Measurements from ENCODE around the gene ARRDC4. TPM values are rescaled to one million over a fixed set of nuclear protein-coding genes. Genes with fewer than 3 reads are reported as not detected.

Gene ARRDC4
- total RNA-seq, 4 donors from 2014 or later = 10.2 to 45.1 (median 25.0) TPM

- no peak overlapping the region for H3K27ac ChIP-seq
- no peak for TF ChIP-seq POLR2A (IDR thresholded peaks at IDR 0.05)
- no peak for TF ChIP-seq CTCF (IDR thresholded peaks at IDR 0.05)
- H3K36me3 ChIP-seq = no peaks in the 10 kb centered on the region
- H3K27me3 ChIP-seq = no peaks in the 10 kb centered on the region
- intact Hi-C loops (cut with DNase I; ENCODE audit: low total_unique reads) = no loop called here
- H3K9me3 ChIP-seq = no peaks in the 10 kb centered on the region
- H3K4me1 ChIP-seq = peaks cover 0 to 2% of the 10 kb centered on the region in 2 donors
- no peak for DNase-seq
- H3K4me3 ChIP-seq = no peak overlapping the region
Measured at GRCh38 chr15:97972366-97972765, 11.9 kb downstream of the ARRDC4 start.

DNA sequence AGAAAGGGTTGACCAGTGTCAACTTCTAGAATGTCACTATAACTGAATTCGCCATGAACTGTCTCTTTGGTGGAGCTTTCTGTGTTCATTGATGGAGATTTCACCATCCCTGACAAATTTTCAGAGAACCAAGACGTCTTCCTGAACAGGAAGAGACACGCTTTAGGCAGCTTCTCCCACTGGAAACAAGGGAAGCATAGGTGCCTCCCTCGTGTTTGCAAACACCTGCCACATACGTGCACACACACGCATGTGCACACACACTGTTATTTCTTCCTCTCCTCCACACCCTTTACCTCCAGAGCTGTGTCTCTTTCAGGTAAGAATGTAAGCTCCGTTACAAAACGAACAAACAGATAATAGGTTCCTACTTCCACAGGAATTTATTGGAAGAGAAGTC lies 15.6 kb downstream of the ARRDC4 start:
- Histone ChIP-seq H3K27me3 (no peaks in the 10 kb centered on the region), H3K4me1 (no peaks in the 10 kb centered on the region), H3K9me3 (no peaks in the 10 kb centered on the region), H3K36me3 (no peaks in the 10 kb centered on the region), H3K4me3 (no peak overlapping the region), H3K27ac (no peak overlapping the region)
- TF ChIP-seq CTCF (IDR thresholded peaks at IDR 0.05) = no peak
- intact Hi-C loops (cut with DNase I; ENCODE audit: low total_unique reads) = no loop called here
- DNase-seq = no peak

DNA sequence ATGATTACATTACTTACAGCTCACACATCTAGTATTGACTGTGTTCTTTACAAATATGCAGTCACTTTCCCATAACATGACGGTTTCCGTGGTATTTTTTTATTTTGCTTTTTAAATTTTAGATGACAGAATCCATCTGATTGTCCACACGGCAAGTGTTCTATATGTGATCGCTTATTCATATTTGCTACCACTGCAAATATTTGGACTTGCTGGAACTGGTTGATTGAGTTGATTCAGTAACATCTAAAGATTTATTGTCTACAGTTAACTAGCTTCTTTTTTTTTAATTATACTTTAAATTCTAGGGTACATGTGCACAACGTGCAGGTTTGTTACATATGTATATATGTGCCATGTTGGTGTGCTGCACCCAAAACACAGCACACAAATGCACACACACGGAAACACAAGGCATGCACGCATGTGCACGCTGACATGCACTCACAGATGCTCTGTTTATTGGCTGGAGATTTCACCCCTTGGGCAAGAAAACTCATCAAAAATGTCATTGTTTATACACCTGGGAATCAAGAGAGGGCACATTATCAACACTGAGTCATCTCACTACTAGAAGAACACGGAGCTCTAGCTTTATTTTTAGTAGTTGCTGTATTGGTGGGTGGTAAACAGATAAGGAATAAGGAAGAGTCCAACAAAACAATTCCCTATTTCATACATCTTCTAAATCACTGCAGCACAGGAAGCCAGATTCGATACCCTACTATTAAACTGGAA lies 16.4 kb downstream of the ARRDC4 start:
- no peak overlapping the region for H3K27ac ChIP-seq
- H3K4me3 ChIP-seq = no peak overlapping the region
- no peaks in the 10 kb centered on the region for H3K4me1 ChIP-seq
- H3K9me3 ChIP-seq = no peaks in the 10 kb centered on the region
- intact Hi-C loops (cut with DNase I; ENCODE audit: low total_unique reads) = no loop called here
- TF ChIP-seq CTCF (IDR thresholded peaks at IDR 0.05) (no peak), POLR2A (IDR thresholded peaks at IDR 0.05) (no peak)
- no peaks in the 10 kb centered on the region for H3K36me3 ChIP-seq
- DNase-seq = no peak
- no peaks in the 10 kb centered on the region for H3K27me3 ChIP-seq

DNA sequence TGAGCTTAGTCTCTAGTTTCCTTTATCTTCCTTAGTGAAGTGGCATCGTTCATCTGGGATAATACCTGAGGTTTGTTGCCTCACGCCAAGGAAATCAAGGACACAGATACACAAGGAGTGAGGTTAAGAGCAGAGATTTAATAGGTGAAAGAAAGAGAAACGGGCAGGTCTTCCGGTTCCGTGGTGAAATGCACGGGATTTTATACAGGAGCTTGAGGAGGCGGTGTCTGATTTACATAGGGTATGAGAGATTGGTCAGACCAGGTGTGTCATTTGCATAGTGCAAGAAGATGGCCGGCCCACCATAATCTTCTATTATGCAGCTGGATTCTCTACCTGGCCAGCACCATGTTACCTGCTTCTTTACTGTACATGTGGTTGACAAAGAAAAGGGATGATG lies 17.2 kb downstream of the ARRDC4 start:
- intact Hi-C loops (cut with DNase I; ENCODE audit: low total_unique reads) = no loop called here
- no peaks in the 10 kb centered on the region for H3K36me3 ChIP-seq
- H3K9me3 ChIP-seq = no peaks in the 10 kb centered on the region
- no peak for TF ChIP-seq POLR2A (IDR thresholded peaks at IDR 0.05)
- no peak for TF ChIP-seq CTCF (IDR thresholded peaks at IDR 0.05)
- no peaks in the 10 kb centered on the region for H3K27me3 ChIP-seq
- H3K27ac ChIP-seq = no peak overlapping the region
- no peak for DNase-seq
- no peak overlapping the region for H3K4me3 ChIP-seq
- H3K4me1 ChIP-seq = no peaks in the 10 kb centered on the region

DNA sequence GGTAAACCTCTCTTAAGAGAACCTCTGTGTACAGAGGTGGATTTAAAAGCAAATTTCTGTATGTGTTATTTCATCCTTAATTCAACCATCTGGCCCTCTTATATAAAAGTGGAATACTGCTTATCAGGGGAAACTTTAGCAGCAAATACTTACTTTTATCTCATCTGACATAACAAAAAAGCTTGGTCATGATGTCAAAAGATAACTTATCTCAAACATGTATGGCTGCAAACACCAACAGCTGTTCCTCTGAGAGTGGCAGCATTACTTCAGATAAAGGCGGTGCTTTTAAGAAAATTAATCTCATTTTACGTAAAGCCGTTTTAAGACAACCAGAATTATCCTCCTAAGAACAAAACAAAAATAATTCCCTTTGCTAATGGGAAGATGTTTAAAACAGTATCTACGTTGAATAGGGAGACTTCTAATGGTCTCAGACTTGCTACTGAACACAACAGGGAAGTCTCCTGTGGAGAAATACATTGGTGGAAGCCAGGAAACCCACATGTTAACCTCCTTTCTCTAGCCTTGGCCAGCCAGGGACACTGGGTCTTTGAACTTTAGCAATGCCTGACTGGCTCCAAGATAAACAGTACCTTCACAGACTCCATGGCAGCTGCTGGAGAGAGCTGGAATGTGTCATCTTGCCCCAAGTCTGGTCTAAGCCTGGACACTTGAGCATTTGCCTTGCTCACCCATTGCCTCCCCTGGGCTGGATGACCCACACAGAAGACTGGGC lies 18.1 kb downstream of the ARRDC4 start:
- no peak for TF ChIP-seq POLR2A (IDR thresholded peaks at IDR 0.05)
- no peak for TF ChIP-seq CTCF (IDR thresholded peaks at IDR 0.05)
- Histone ChIP-seq H3K27me3 (no peaks in the 10 kb centered on the region), H3K9me3 (no peaks in the 10 kb centered on the region), H3K36me3 (no peaks in the 10 kb centered on the region), H3K4me3 (no peak overlapping the region), H3K4me1 (no peaks in the 10 kb centered on the region), H3K27ac (no peak overlapping the region)
- intact Hi-C loops (cut with DNase I; ENCODE audit: low total_unique reads) = no loop called here
- no peak for DNase-seq

Data from uterus (tissue), 4 donors.